Keratinocyte (primary cell): ENCODE measurements around the gene SLC10A3. TPM values are rescaled to one million over a fixed set of nuclear protein-coding genes. Genes with fewer than 3 reads are reported as not detected.

Source experiments
- DNase-seq: peaks from one replicate; pipeline ENCODE4 v3.0.0-alpha.2; 2011; ENCODE audit warnings: low read depth, missing footprints, low spot score
- FAIRE-seq: peaks from 2 replicates; lab custom pipeline; 2011; peaks lifted over from hg19 to GRCh38; lab: Jason Lieb, UNC
- H2AFZ ChIP-seq: 2 replicates; pipeline ENCODE4 v1.6.0; 2012; ENCODE audit warnings: low read length, control low read depth, inconsistent platforms; ENCODE audit not compliant: control insufficient read depth
- H3K27ac ChIP-seq: 2 replicates; pipeline ENCODE4 v1.5.1; 2011; ENCODE audit warnings: low read length; ENCODE audit not compliant: control insufficient read depth, insufficient read depth
- H3K27me3 ChIP-seq: 3 replicates; pipeline ENCODE4 v1.6.0; 2011; ENCODE audit warnings: low read length; ENCODE audit not compliant: control insufficient read depth, insufficient read depth; ENCODE audit errors: extremely low read depth
- H3K36me3 ChIP-seq, 2 experiments: 2 replicates in 1 of 2; 3 replicates in 1 of 2; pipeline ENCODE4 v1.5.1; 2011; ENCODE audit warnings: low read length in 2 of 2, mild to moderate bottlenecking in 1 of 2; ENCODE audit not compliant: control insufficient read depth in 2 of 2, insufficient read depth in 2 of 2; ENCODE audit errors: extremely low read depth in 1 of 2
- H3K4me1 ChIP-seq: 3 replicates; pipeline ENCODE4 v1.5.1; 2011; ENCODE audit warnings: low read length; ENCODE audit not compliant: control insufficient read depth, insufficient read depth; ENCODE audit errors: extremely low read depth
- H3K4me2 ChIP-seq: 3 replicates; pipeline ENCODE4 v1.6.0; 2011; ENCODE audit warnings: low read depth, low read length; ENCODE audit not compliant: control insufficient read depth, insufficient read depth; ENCODE audit errors: extremely low read depth
- H3K4me3 ChIP-seq, 3 experiments: fragments of 200-600 bp in 1 of 3; sonication (generic) in 1 of 3; 2 replicates in 2 of 3; 3 replicates in 1 of 3; pipeline ENCODE4 v1.5.1; 2011 to 2016; ENCODE audit warnings: low read length in 3 of 3, mild to moderate bottlenecking in 3 of 3, control low read depth in 2 of 3, inconsistent platforms in 1 of 3, low read depth in 1 of 3, mixed read lengths in 1 of 3, mixed run types in 1 of 3, moderate library complexity in 1 of 3; ENCODE audit not compliant: control insufficient read depth in 2 of 3, insufficient read depth in 2 of 3; ENCODE audit errors: extremely low read depth in 1 of 3
- H3K79me2 ChIP-seq: 2 replicates; pipeline ENCODE4 v1.6.0; 2012; ENCODE audit warnings: low read length; ENCODE audit not compliant: control insufficient read depth, insufficient read depth
- H3K9ac ChIP-seq: 3 replicates; pipeline ENCODE4 v1.6.0; 2011; ENCODE audit warnings: low read length; ENCODE audit not compliant: control insufficient read depth, insufficient read depth; ENCODE audit errors: extremely low read depth
- H3K9me1 ChIP-seq: 3 replicates; pipeline ENCODE4 v1.6.0; 2011; ENCODE audit warnings: low read length; ENCODE audit not compliant: control insufficient read depth, insufficient read depth; ENCODE audit errors: extremely low read depth
- H3K9me3 ChIP-seq: 2 replicates; pipeline ENCODE4 v1.5.1; 2012; ENCODE audit warnings: low read depth, low read length; ENCODE audit not compliant: control insufficient read depth
- H4K20me1 ChIP-seq: 3 replicates; pipeline ENCODE4 v1.6.0; 2011; ENCODE audit warnings: low read length; ENCODE audit not compliant: control insufficient read depth, insufficient read depth; ENCODE audit errors: extremely low read depth
- EZH2 ChIP-seq: IDR thresholded peaks from one replicate; pipeline ENCODE4 v1.6.1; 2012; ENCODE audit warnings: inconsistent platforms, mild to moderate bottlenecking, low read length, moderate library complexity
- dilution Hi-C: fragments of 300-500 bp; cut with MboI; formaldehyde crosslinking; loops from one replicate; pipeline ENCODE4 v1.7.0; 2020; ENCODE audit warnings: low sequenced_read_pairs; ENCODE audit not compliant: extremely low pct_ligation_motif_present
- polyA plus RNA-seq, 5 experiments: library from polyadenylated mRNA; depleted of rRNA in 3 of 5; stranded (reverse) in 3 of 5; stranded (forward) in 1 of 5; unstranded in 1 of 5; fragments of >200 nt; gene quantifications; 1 replicate in 1 of 5; 2 replicates in 3 of 5; 3 replicates in 1 of 5; pipeline versions ENCODE4 v1.2.1 to v1.2.3, GENCODE V29; 2011 to 2012; ENCODE audit warnings: missing spikeins in 2 of 5, low read depth in 1 of 5, low replicate concordance in 1 of 5
- TF ChIP-seq, protein P1 (sequence below), 3 experiments: IDR thresholded peaks in 1 of 3; conservative IDR thresholded peaks in 1 of 3; optimal IDR thresholded peaks in 1 of 3; 2 replicates in 2 of 3; 3 replicates in 1 of 3; pipeline versions ENCODE3 to v1.5.1; 2011; ENCODE audit warnings: low read length in 3 of 3, mild to moderate bottlenecking in 3 of 3, moderate library complexity in 2 of 3, control low read depth in 1 of 3, inconsistent platforms in 1 of 3; ENCODE audit not compliant: insufficient read depth in 2 of 3; ENCODE audit errors: extremely low read depth in 1 of 3

The SLC10A3 gene
- polyA plus RNA-seq, 1 donor (not counting 4 experiments of a cell fraction or from before 2014, with no cell fraction given), result 8.1 TPM

DNA sequence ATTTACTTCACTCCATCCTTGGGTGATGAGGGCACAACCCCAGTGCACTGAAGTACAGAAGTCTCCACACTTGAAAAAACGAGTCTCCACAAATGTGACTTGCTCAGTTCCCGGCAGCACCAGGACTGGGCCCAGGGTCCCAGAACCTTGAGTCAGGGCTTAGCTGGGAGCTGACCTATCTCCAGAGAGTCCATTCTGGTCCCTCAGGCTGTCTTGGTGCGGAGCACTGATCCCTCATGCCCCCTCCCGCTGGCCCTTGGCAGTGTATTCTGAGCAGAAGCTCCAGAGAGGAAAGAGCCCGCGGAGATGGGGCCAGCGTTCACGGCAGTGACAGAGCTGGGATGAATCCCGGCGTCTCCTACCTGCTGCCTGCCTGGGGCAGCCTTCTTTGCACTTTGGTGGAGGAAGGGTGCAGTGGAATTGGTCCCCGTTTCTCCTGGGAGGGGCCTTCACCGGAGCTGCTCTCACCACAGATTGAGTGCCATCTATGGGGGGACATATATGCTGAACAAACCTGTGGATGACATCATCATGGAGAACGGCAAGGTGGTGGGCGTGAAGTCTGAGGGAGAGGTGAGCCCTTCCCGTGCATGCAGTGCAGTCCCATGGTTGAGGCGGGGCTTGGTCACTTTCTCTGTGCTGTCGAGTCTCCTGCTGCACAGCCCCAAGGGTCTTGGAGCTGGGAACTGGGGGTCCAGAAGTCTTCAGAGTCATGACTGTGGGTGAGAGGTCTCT, 49.6 kb downstream of the SLC10A3 start:
- Histone ChIP-seq H3K4me1 (peaks cover 17% of the 10 kb centered on the region), H3K4me2 (no peak overlapping the region), H2AFZ (no peak overlapping the region), H3K27me3 (no peaks in the 10 kb centered on the region), H3K27ac (no peak overlapping the region), H4K20me1 (peaks cover 5% of the 10 kb centered on the region), H3K4me3 (no peak overlapping the region), H3K9me1 (no peaks in the 10 kb centered on the region), H3K9me3 (peaks cover 4% of the 10 kb centered on the region), H3K9ac (no peak overlapping the region), H3K36me3 (peaks cover 1 to 7% of the 10 kb centered on the region in 2 experiments), H3K79me2 (peaks cover 24% of the 10 kb centered on the region)
- DNase-seq (no peak), FAIRE-seq (no peak)
- TF ChIP-seq, protein P1, sequence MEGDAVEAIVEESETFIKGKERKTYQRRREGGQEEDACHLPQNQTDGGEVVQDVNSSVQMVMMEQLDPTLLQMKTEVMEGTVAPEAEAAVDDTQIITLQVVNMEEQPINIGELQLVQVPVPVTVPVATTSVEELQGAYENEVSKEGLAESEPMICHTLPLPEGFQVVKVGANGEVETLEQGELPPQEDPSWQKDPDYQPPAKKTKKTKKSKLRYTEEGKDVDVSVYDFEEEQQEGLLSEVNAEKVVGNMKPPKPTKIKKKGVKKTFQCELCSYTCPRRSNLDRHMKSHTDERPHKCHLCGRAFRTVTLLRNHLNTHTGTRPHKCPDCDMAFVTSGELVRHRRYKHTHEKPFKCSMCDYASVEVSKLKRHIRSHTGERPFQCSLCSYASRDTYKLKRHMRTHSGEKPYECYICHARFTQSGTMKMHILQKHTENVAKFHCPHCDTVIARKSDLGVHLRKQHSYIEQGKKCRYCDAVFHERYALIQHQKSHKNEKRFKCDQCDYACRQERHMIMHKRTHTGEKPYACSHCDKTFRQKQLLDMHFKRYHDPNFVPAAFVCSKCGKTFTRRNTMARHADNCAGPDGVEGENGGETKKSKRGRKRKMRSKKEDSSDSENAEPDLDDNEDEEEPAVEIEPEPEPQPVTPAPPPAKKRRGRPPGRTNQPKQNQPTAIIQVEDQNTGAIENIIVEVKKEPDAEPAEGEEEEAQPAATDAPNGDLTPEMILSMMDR (optimal IDR thresholded peaks at IDR 0.05 in 1 of 3, IDR thresholded peaks at IDR 0.05 in 1 of 3, conservative IDR thresholded peaks at IDR 0.05 in 1 of 3; ENCODE audit: extremely low read depth in 1 of 3, insufficient read depth in 2 of 3, low read length in 3 of 3), result no peak
- no peak for TF ChIP-seq EZH2
- dilution Hi-C loops, result no loop called here

DNA sequence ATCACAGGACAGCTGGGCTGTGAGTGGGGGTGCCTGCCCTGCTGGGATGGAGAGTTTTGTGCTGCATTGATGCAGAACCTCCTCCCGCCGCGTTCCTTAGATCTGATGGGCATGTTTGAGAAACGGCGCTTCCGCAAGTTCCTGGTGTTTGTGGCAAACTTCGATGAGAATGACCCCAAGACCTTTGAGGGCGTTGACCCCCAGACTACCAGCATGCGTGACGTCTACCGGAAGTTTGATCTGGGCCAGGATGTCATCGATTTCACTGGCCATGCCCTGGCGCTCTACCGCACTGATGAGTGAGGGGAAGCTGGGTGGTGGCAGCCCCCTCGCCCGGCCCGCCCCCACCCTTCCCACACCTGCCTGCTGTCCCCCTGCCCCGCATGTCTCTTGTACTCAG, 50.6 kb downstream of the SLC10A3 start:
- TF ChIP-seq EZH2, result no peak
- TF ChIP-seq, protein P1 (optimal IDR thresholded peaks at IDR 0.05 in 1 of 3, IDR thresholded peaks at IDR 0.05 in 1 of 3, conservative IDR thresholded peaks at IDR 0.05 in 1 of 3; ENCODE audit: extremely low read depth in 1 of 3, insufficient read depth in 2 of 3, low read length in 3 of 3), result no peak
- Histone ChIP-seq H3K9ac (no peak overlapping the region), H3K79me2 (peaks cover 24% of the 10 kb centered on the region), H3K4me3 (no peak overlapping the region), H3K36me3 (peaks cover 1 to 7% of the 10 kb centered on the region in 2 experiments), H3K9me3 (peaks cover 4% of the 10 kb centered on the region), H2AFZ (no peak overlapping the region), H3K4me1 (peaks cover 17% of the 10 kb centered on the region), H3K27ac (no peak overlapping the region), H4K20me1 (peaks cover 5% of the 10 kb centered on the region), H3K4me2 (no peak overlapping the region), H3K27me3 (no peaks in the 10 kb centered on the region), H3K9me1 (no peaks in the 10 kb centered on the region)
- FAIRE-seq (no peak), DNase-seq (no peak)
- dilution Hi-C loops, result no loop called here
